Smooth muscle cell (in vitro differentiated cells): ENCODE data around the gene CT55. TPM values are rescaled to one million over a fixed set of nuclear protein-coding genes. Genes with fewer than 3 reads are reported as not detected.
"Not testable (repeated sequence)": the region's sequence is repeated elsewhere in the genome, so short reads cannot be mapped to it uniquely, and the experiment has no call there.

Experiments used
- DNase-seq: peaks from one replicate; lab custom pipeline; 2025; ENCODE audit not compliant: unreplicated experiment; lab: John Stamatoyannopoulos, UW
- H2AFZ ChIP-seq: fragments of 200-600 bp; sonication (generic); 2 replicates; pipeline ENCODE4 v1.6.0; 2016; ENCODE audit warnings: antibody characterized with exemption, low read depth, mild to moderate bottlenecking
- H3F3A ChIP-seq: fragments of 200-600 bp; sonication (generic); 2 replicates; pipeline ENCODE4 v1.6.0; 2017; ENCODE audit warnings: antibody characterized with exemption, low read depth
- H3K27ac ChIP-seq: fragments of 200-600 bp; sonication (generic); 2 replicates; pipeline ENCODE4 v1.5.1; 2016; ENCODE audit warnings: low read depth, mild to moderate bottlenecking
- H3K27me3 ChIP-seq: fragments of 200-600 bp; sonication (generic); 2 replicates; pipeline ENCODE4 v1.6.1; 2016; ENCODE audit warnings: low read depth, mild to moderate bottlenecking
- H3K36me3 ChIP-seq: fragments of 200-600 bp; sonication (generic); 2 replicates; pipeline ENCODE4 v1.5.1; 2016; ENCODE audit warnings: low read depth
- H3K4me1 ChIP-seq: fragments of 200-600 bp; sonication (generic); 2 replicates; pipeline ENCODE4 v1.5.1; 2016; ENCODE audit warnings: low read depth
- H3K4me2 ChIP-seq: fragments of 200-600 bp; sonication (generic); 2 replicates; pipeline ENCODE4 v1.6.0; 2016; ENCODE audit warnings: mild to moderate bottlenecking
- H3K4me3 ChIP-seq: fragments of 200-600 bp; sonication (generic); 2 replicates; pipeline ENCODE4 v1.5.1; 2016; ENCODE audit warnings: mild to moderate bottlenecking
- H3K79me2 ChIP-seq: fragments of 200-600 bp; sonication (generic); 2 replicates; pipeline ENCODE4 v1.6.0; 2016; ENCODE audit warnings: low read depth, mild to moderate bottlenecking
- H3K9ac ChIP-seq: fragments of 200-600 bp; sonication (generic); 2 replicates; pipeline ENCODE4 v1.6.0; 2016; ENCODE audit warnings: low read depth
- H3K9me3 ChIP-seq: fragments of 200-600 bp; sonication (generic); replicated peaks from 2 replicates; pipeline ENCODE4 v1.5.1; 2016; ENCODE audit warnings: low read depth
- H4K20me1 ChIP-seq: fragments of 200-600 bp; sonication (generic); 2 replicates; pipeline ENCODE4 v1.6.0; 2016; ENCODE audit warnings: low read depth
- WGBS: methylation state at CpG from one replicate; pipeline ENCODE4 v1.1.7; 2016; ENCODE audit warnings: low lambda C conversion rate; 5-methylcytosine and 5-hydroxymethylcytosine counted together
- polyA plus RNA-seq: library from polyadenylated mRNA; unstranded; fragments of >200 nt; fragmentation: Nextera tagmentation; extraction: Ambion mirVana; gene quantifications from 2 replicates; pipeline ENCODE4 v1.2.1, GENCODE V29; 2016
- total RNA-seq: library from RNA; depleted of rRNA; stranded (reverse); fragments of >200 nt; gene quantifications from 2 replicates; pipeline ENCODE4 v1.2.3, GENCODE V29; 2014
- TF ChIP-seq, protein P1 (sequence below): fragments of 200-600 bp; sonication (generic); IDR thresholded peaks from 2 replicates; pipeline ENCODE4 v1.5.1; 2017; ENCODE audit warnings: borderline replicate concordance, mild to moderate bottlenecking, antibody characterized with exemption; ENCODE audit not compliant: insufficient read depth, poor library complexity, severe bottlenecking

CT55 gene
- total and polyA plus RNA-seq, 2 experiments from 2014 or later, result not detected

DNA sequence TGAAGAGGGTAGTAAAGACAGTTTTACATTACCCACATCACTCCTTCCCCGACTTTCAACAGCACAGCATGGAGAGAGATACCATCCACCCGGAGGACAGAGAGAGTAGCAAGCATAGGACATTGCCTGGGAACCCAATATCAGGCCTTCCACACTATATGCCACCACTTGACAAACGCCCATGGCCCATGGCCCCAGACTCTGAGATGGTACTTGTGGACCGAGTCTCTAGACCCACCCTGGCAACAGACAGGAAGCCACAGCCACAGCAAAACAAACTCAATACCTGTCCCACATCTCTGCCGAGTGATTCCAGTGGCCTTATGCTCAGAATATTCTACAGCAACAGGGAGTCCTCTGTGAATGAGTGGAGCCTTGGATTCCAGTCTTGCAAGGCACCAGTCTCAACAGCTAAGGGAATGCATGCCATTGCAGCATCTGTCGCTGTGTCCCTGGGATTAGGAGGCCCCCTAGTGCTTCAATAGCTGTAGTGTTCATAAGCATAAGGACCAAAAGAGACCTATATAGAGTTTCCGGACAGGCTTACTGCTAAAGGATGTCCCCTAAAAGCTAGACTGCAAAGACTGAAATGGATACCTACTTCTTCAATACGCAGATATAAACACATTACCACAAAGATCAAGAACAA is 14.7 kb upstream of the CT55 start:
- H3K27ac ChIP-seq, result no peak overlapping the region
- H4K20me1 ChIP-seq, result no peaks in the 10 kb centered on the region
- H3K27me3 ChIP-seq, result no peaks in the 10 kb centered on the region
- DNase-seq, result no peak
- TF ChIP-seq, protein P1, sequence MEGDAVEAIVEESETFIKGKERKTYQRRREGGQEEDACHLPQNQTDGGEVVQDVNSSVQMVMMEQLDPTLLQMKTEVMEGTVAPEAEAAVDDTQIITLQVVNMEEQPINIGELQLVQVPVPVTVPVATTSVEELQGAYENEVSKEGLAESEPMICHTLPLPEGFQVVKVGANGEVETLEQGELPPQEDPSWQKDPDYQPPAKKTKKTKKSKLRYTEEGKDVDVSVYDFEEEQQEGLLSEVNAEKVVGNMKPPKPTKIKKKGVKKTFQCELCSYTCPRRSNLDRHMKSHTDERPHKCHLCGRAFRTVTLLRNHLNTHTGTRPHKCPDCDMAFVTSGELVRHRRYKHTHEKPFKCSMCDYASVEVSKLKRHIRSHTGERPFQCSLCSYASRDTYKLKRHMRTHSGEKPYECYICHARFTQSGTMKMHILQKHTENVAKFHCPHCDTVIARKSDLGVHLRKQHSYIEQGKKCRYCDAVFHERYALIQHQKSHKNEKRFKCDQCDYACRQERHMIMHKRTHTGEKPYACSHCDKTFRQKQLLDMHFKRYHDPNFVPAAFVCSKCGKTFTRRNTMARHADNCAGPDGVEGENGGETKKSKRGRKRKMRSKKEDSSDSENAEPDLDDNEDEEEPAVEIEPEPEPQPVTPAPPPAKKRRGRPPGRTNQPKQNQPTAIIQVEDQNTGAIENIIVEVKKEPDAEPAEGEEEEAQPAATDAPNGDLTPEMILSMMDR, result peak; percentile 43
- no peaks in the 10 kb centered on the region for H3F3A ChIP-seq
- no peak overlapping the region for H3K4me2 ChIP-seq
- H3K4me3 ChIP-seq, result no peak overlapping the region
- no peak overlapping the region for H2AFZ ChIP-seq
- H3K36me3 ChIP-seq, result no peaks in the 10 kb centered on the region
- no peaks in the 10 kb centered on the region for H3K4me1 ChIP-seq
- H3K9ac ChIP-seq, result no peak overlapping the region
- no peaks in the 10 kb centered on the region for H3K9me3 ChIP-seq
- H3K79me2 ChIP-seq, result no peaks in the 10 kb centered on the region
- 59% methylated on average over 8 of the region's 8 CpGs for WGBS

DNA sequence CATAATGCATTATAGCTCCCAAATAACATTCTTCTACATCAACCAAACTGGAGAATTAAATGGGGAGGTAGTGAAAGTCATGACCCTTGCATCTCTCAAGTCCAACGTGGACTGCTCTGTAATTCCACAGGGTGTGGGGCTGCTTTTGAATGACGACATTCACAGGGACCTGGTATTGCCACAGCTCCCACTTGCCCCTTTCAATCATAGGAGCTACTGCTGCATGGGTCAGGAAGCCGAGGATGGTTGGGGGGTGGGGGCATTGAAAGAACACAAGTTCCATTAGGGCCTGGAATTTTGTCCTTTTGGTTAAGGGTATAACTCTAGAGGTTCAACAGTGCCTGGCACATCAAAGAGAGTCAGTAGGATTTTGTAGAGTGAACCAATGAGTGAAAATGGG is 7.4 kb upstream of the CT55 start:
- Histone ChIP-seq H3K27me3 (no peaks in the 10 kb centered on the region), H3K27ac (no peak overlapping the region), H2AFZ (no peak overlapping the region), H4K20me1 (no peaks in the 10 kb centered on the region), H3K4me3 (no peak overlapping the region), H3K4me1 (no peaks in the 10 kb centered on the region), H3F3A (no peaks in the 10 kb centered on the region), H3K9me3 (no peaks in the 10 kb centered on the region), H3K36me3 (no peaks in the 10 kb centered on the region), H3K4me2 (no peak overlapping the region), H3K9ac (no peak overlapping the region), H3K79me2 (no peaks in the 10 kb centered on the region)
- TF ChIP-seq, protein P1, result no peak
- DNase-seq, result no peak
- 61% methylated on average over 3 of the region's 3 CpGs for WGBS

DNA sequence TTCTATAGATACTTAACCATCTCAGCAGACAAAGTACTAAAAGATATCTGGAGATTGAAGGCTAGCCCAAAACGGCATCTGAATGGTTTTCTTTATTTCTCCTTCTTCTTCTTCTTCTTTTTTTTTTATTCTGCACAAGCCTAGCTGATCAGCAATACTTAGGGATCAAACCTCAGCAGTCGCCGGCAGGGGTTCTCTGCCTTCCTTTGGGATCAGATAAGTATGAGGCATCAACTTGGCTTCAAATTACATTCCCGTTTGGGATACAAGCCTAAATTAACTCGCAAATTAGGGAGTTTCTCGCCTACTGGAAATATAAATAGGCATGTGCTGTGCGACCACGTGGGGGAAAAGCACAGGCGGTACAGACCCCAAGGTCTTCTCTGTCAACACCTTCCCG is 730 bp downstream of the CT55 start:
- no peaks in the 10 kb centered on the region for H3K9me3 ChIP-seq
- no peaks in the 10 kb centered on the region for H4K20me1 ChIP-seq
- no peaks in the 10 kb centered on the region for H3F3A ChIP-seq
- TF ChIP-seq, protein P1, result no peak
- H3K36me3 ChIP-seq, result no peaks in the 10 kb centered on the region
- H3K4me1 ChIP-seq, result no peaks in the 10 kb centered on the region
- DNase-seq, result no peak
- no peak overlapping the region for H3K27ac ChIP-seq
- WGBS, result 84% methylated on average over 10 of the region's 10 CpGs
- no peak overlapping the region for H3K9ac ChIP-seq
- no peaks in the 10 kb centered on the region for H3K27me3 ChIP-seq
- no peaks in the 10 kb centered on the region for H3K79me2 ChIP-seq
- H3K4me3 ChIP-seq, result no peak overlapping the region
- H3K4me2 ChIP-seq, result no peak overlapping the region
- H2AFZ ChIP-seq, result no peak overlapping the region

DNA sequence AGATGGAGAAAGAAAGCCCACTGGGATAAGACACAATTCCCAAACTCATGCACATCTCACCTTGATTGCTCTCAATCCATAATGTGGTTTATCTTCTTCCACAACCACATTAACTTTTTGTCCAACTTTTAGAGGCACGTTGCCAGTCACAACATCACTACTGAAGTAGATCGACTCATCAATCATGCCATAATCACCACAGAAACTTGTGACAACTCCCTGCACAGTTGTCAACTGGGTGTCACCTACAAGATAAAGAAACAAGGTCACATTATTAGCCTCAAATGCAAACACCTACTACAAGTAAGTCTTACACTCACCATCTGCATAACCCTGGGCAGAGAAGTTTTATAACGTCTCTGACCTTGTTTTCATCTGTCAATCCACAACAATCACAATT is 1.7 kb downstream of the CT55 start:
- H3K4me2 ChIP-seq, H2AFZ ChIP-seq, DNase-seq, H3K4me1 ChIP-seq, H3K36me3 ChIP-seq, H3K4me3 ChIP-seq, H3K9me3 ChIP-seq, H3K27ac ChIP-seq, H3K9ac ChIP-seq, H3K79me2 ChIP-seq, H3K27me3 ChIP-seq, H4K20me1 ChIP-seq, H3F3A ChIP-seq: not testable (repeated sequence)
- 92% methylated on average over 3 of the region's 3 CpGs for WGBS
